Measurements from ENCODE around the gene DNAJA3. TPM values are rescaled to one million over a fixed set of nuclear protein-coding genes. Genes with fewer than 3 reads are reported as not detected.

The DNAJA3 gene
- total RNA-seq (2021; fragmentation: NEBNext Ultra II Directional; extraction: Animal tissue kit (Norgen Biotek cat#: 25700)), result 10 to 100 TPM; 40.8 to 54.4 (median 45.1) TPM
- long read RNA-seq, transcript DNAJA3-201 (12 exons, 2,763 nt), result minor isoform, 19 of 71 reads
- long read RNA-seq, transcript DNAJA3-202 (11 exons, 2,591 nt), result major isoform, 42 of 71 reads
- long read RNA-seq, partial matches to known transcripts, result 4 of 71 reads
- long read RNA-seq, other reads (novel, unspliced or antisense), result 5 of 71 reads

DNA sequence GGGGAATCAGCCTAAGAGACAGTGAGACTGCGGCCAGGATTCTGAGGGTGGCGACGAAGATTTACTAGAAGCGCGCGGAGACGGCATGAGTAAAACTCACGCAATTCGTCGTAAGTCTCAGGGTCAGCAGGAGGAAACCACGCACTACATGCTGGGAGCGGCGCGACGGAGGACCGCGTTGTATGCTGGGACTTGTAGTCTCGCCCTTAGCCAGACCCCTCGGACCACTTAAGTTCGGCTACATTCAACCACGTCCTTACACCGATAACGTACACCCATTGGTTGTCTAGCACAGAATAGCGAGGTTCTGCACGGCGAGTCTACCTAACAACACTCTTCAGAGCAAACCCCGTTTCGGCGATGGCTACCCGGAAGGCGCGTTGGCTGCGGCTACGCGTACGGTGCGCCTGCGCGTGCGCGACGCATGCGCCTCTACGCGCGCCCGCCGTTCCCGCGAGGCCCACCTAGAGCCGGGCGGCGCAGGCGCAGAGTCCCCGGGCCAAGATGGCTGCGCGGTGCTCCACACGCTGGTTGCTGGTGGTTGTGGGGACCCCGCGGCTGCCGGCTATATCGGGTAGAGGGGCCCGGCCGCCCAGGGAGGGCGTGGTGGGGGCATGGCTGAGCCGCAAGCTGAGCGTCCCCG lies at the start of gene DNAJA3:
TSS of gene DNAJA3 (plus strand) at position 491 of the 643 bp plus-strand sequence. CDS start at position 505, 14 bp downstream.
- peak; percentile 25; the same call in 1 of the 2 replicates for TF ChIP-seq CTCF (IDR thresholded peaks at IDR 0.05)
- Mint-ChIP-seq H3K27me3 (ENCODE audit: insufficient read depth) (no peaks in the 10 kb centered on the region; the same call in 1 of the 2 replicates), H3K4me3 (peak within 1 kb of the TSS; percentile 100), H3K27ac (peak within 1 kb of the TSS; percentile 100), H3K36me3 (ENCODE audit: low read depth) (peaks cover 18% of the 10 kb centered on the region), H3K9me3 (no peaks in the 10 kb centered on the region), H3K4me1 (ENCODE audit: low read depth) (peaks cover 27% of the 10 kb centered on the region)
- DNase-seq, result peak; percentile 90

GRCh38 chr16:4376126-4376892 lies 49.4 kb upstream of the DNAJA3 start:
- Mint-ChIP-seq H3K27ac (peak overlapping the region; percentile 98), H3K4me3 (peak overlapping the region; percentile 83), H3K27me3 (ENCODE audit: insufficient read depth) (peaks cover 9% of the 10 kb centered on the region), H3K4me1 (ENCODE audit: low read depth) (peaks cover 51% of the 10 kb centered on the region), H3K9me3 (no peaks in the 10 kb centered on the region), H3K36me3 (ENCODE audit: low read depth) (no peaks in the 10 kb centered on the region; the same call in 1 of the 2 replicates)
- peak; percentile 89 for DNase-seq
- TF ChIP-seq CTCF (IDR thresholded peaks at IDR 0.05), result peak; percentile 17; the same call in 1 of the 2 replicates

- Mint-ChIP-seq H3K9me3 (no peaks in the 10 kb centered on the region), H3K4me3 (peak overlapping the region; percentile 83), H3K27me3 (ENCODE audit: insufficient read depth) (peaks cover 9% of the 10 kb centered on the region), H3K36me3 (ENCODE audit: low read depth) (no peaks in the 10 kb centered on the region; the same call in 1 of the 2 replicates), H3K4me1 (ENCODE audit: low read depth) (peaks cover 49% of the 10 kb centered on the region), H3K27ac (peak overlapping the region; percentile 98)
- DNase-seq, result no peak
- no peak for TF ChIP-seq CTCF (IDR thresholded peaks at IDR 0.05)
Measured at GRCh38 chr16:4376893-4377572, 48.6 kb upstream of the DNAJA3 start.

DNA sequence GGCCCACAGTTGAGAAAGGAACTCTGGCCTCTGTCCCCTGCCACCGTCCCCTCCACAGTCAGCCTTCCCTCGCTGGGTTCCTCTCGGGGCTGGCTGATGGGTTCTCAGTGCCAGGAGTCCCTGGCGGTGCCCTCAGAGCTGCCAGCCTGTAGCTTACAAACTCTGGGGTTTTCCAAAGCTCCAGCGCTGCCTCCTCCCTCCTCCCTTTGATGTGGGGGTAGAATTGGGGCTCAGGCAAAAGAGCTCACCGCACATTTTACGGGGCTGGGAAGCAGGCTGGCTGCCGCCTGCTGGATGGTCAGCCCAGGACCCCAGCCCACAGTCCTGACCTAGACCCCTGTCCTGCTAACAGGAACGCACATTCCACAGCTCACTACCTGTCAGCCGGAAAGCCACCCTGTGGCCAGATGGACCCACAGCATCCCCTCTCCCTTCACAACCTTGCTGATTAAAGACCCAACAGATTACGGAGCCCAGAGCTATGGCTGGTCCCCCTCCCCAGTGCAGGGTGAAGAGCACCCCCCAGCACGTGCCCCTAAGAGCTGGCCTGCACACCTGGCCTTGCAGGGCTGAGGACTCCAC lies 48.0 kb upstream of the DNAJA3 start:
- Mint-ChIP-seq H3K9me3 (no peaks in the 10 kb centered on the region), H3K4me1 (ENCODE audit: low read depth) (peaks cover 49% of the 10 kb centered on the region), H3K4me3 (peak overlapping the region; percentile 60), H3K27ac (peak overlapping the region; percentile 98), H3K27me3 (ENCODE audit: insufficient read depth) (peaks cover 7% of the 10 kb centered on the region), H3K36me3 (ENCODE audit: low read depth) (no peaks in the 10 kb centered on the region; the same call in 1 of the 2 replicates)
- TF ChIP-seq CTCF (IDR thresholded peaks at IDR 0.05), result peak; percentile 53
- DNase-seq, result no peak
